SK-N-SH (cell line): ENCODE data around the gene C5orf22. TPM values are rescaled to one million over a fixed set of nuclear protein-coding genes. Genes with fewer than 3 reads are reported as not detected.

Experiments
- CTCF ChIA-PET: fragments of 300-600, 350-600 bp; formaldehyde crosslinking; extraction: SDS; loops from one replicate; lab custom pipeline; 2021; lab: Yijun Ruan, JAX
- POLR2A ChIA-PET: fragments of 350-600 bp; sonication (Branson Sonifier 250); formaldehyde crosslinking; extraction: SDS; loops from one replicate; lab custom pipeline; 2020; ENCODE audit warnings: antibody characterized with exemption, inconsistent platforms; lab: Yijun Ruan, JAX
- DNase-seq: peaks from one replicate; pipeline ENCODE4 v3.0.0; 2012
- H2AFZ ChIP-seq: fragments of 200-600 bp; sonication (generic); 2 replicates; pipeline ENCODE4 v1.8.1; 2016; ENCODE audit warnings: antibody characterized with exemption, mild to moderate bottlenecking, low read depth
- H3F3A ChIP-seq: fragments of 200-600 bp; sonication (generic); replicated peaks from 2 replicates; pipeline ENCODE3; 2016; ENCODE audit warnings: antibody characterized with exemption, mild to moderate bottlenecking; ENCODE audit not compliant: insufficient read depth
- H3K27ac ChIP-seq, 2 experiments: fragments of 200-500 bp in 1 of 2; fragments of 200-600 bp in 1 of 2; sonication (Bioruptor generic) in 1 of 2; sonication (generic), shearing (Covaris generic) in 1 of 2; 2 replicates each; pipeline versions ENCODE4 v1.5.1 to v1.6.1; 2014 to 2016; ENCODE audit warnings: low read depth in 2 of 2, inconsistent platforms in 1 of 2, low read length in 1 of 2, mild to moderate bottlenecking in 1 of 2, mixed read lengths in 1 of 2
- H3K27me3 ChIP-seq: fragments of 200-600 bp; sonication (generic), shearing (Covaris generic); 2 replicates; pipeline ENCODE4 v1.6.1; 2016; ENCODE audit warnings: mixed run types; ENCODE audit not compliant: insufficient read depth
- H3K36me3 ChIP-seq, 2 experiments: fragments of 200-500 bp in 1 of 2; fragments of 200-600 bp in 1 of 2; sonication (Bioruptor generic) in 1 of 2; sonication (generic) in 1 of 2; replicated peaks in 1 of 2; 2 replicates each; pipeline versions ENCODE3 to v1.5.1; 2014 to 2016; ENCODE audit warnings: low read length in 1 of 2, mild to moderate bottlenecking in 1 of 2; ENCODE audit not compliant: insufficient read depth in 2 of 2, control insufficient read depth in 1 of 2
- H3K4me1 ChIP-seq, 2 experiments: fragments of 200-500 bp in 1 of 2; fragments of 200-600 bp in 1 of 2; sonication (Bioruptor generic) in 1 of 2; sonication (generic), shearing (Covaris generic) in 1 of 2; 2 replicates each; pipeline versions ENCODE4 v1.5.1 to v1.6.1; 2014 to 2016; ENCODE audit warnings: low read depth in 1 of 2, low read length in 1 of 2, mixed run types in 1 of 2; ENCODE audit not compliant: insufficient read depth in 2 of 2, control insufficient read depth in 1 of 2
- H3K4me2 ChIP-seq: fragments of 200-600 bp; sonication (generic), shearing (Covaris generic); 2 replicates; pipeline ENCODE4 v1.6.1; 2017; ENCODE audit warnings: mixed run types
- H3K4me3 ChIP-seq, 2 experiments: fragments of 200-500 bp in 1 of 2; fragments of 200-600 bp in 1 of 2; sonication (Bioruptor generic) in 1 of 2; sonication (generic), shearing (Covaris generic) in 1 of 2; 2 replicates each; pipeline versions ENCODE4 v1.5.1 to v1.8.1; 2014 to 2016; ENCODE audit warnings: low read depth in 2 of 2, inconsistent platforms in 1 of 2, low read length in 1 of 2, mild to moderate bottlenecking in 1 of 2, mixed read lengths in 1 of 2, moderate library complexity in 1 of 2
- H3K79me2 ChIP-seq: fragments of 200-600 bp; sonication (generic); 2 replicates; pipeline ENCODE4 v1.8.1; 2017; ENCODE audit warnings: mild to moderate bottlenecking; ENCODE audit not compliant: insufficient read depth
- H3K9ac ChIP-seq: fragments of 200-600 bp; sonication (generic); 2 replicates; pipeline ENCODE4 v1.6.1; 2017; ENCODE audit warnings: mixed run types
- H3K9me2 ChIP-seq: fragments of 200-600 bp; sonication (generic); 2 replicates; pipeline ENCODE4 v1.6.1; 2017; ENCODE audit warnings: mixed run types
- H3K9me3 ChIP-seq: fragments of 200-600 bp; sonication (generic); 2 replicates; pipeline ENCODE4 v1.6.1; 2017; ENCODE audit warnings: mixed run types, mild to moderate bottlenecking, moderate library complexity
- H4K20me1 ChIP-seq: fragments of 200-600 bp; sonication (generic); 2 replicates; pipeline ENCODE4 v1.6.1; 2017; ENCODE audit warnings: mild to moderate bottlenecking, mixed run types; ENCODE audit not compliant: insufficient read depth
- CHD2 ChIP-seq: fragments of 150-350 bp; IDR thresholded peaks from 2 replicates; pipeline ENCODE4 v1.6.1; 2018; ENCODE audit warnings: low read length; ENCODE audit not compliant: partially characterized antibody
- ELF1 ChIP-seq: IDR thresholded peaks from 2 replicates; pipeline ENCODE4 v1.4.0; 2012
- EZH2phosphoT487 ChIP-seq: fragments of 200-600 bp; sonication (generic); IDR thresholded peaks from 2 replicates; pipeline ENCODE4 v1.6.1; 2017; ENCODE audit warnings: low read depth, mixed run types, mild to moderate bottlenecking, antibody characterized with exemption, moderate library complexity, borderline replicate concordance
- FOSL2 ChIP-seq: IDR thresholded peaks from 2 replicates; pipeline ENCODE4 v1.4.0; 2012; ENCODE audit warnings: low read depth, mild to moderate bottlenecking, moderate library complexity, borderline replicate concordance
- FOXM1 ChIP-seq: IDR thresholded peaks from 2 replicates; pipeline ENCODE4 v1.4.0; 2012; ENCODE audit warnings: low read depth, mild to moderate bottlenecking
- GABPA ChIP-seq: IDR thresholded peaks from 2 replicates; pipeline ENCODE4 v1.4.0; 2012; ENCODE audit warnings: low read depth, mild to moderate bottlenecking
- GATA2 ChIP-seq: sonication (generic); formaldehyde crosslinking; IDR thresholded peaks from 2 replicates; pipeline ENCODE4 v1.5.0; 2020; ENCODE audit warnings: mild to moderate bottlenecking, missing genetic modification reagents
- MAX ChIP-seq: IDR thresholded peaks from 2 replicates; pipeline ENCODE4 v1.4.0; 2012; ENCODE audit warnings: low read depth
- MEF2A ChIP-seq: IDR thresholded peaks from 2 replicates; pipeline ENCODE4 v1.4.0; 2012; ENCODE audit warnings: low read depth, borderline replicate concordance
- MXI1 ChIP-seq: IDR thresholded peaks from 2 replicates; pipeline ENCODE4 v1.6.1; 2012; ENCODE audit warnings: mild to moderate bottlenecking, low read depth, low read length, improper control_type of control experiment
- POLR2AphosphoS5 ChIP-seq: IDR thresholded peaks from 2 replicates; pipeline ENCODE4 v1.6.1; 2012; ENCODE audit warnings: low read depth, low read length
- RCOR1 ChIP-seq: fragments of 150-350 bp; IDR thresholded peaks from 2 replicates; pipeline ENCODE4 v1.6.1; 2017; ENCODE audit warnings: antibody characterized with exemption, low read length
- TCF12 ChIP-seq: IDR thresholded peaks from 2 replicates; pipeline ENCODE4 v1.4.0; 2012
- USF2 ChIP-seq: fragments of 150-350 bp; IDR thresholded peaks from 2 replicates; pipeline ENCODE4 v1.6.1; 2017; ENCODE audit warnings: antibody characterized with exemption, low read length, low read depth, borderline replicate concordance
- YY1 ChIP-seq: IDR thresholded peaks from 2 replicates; pipeline ENCODE4 v1.4.0; 2012; ENCODE audit warnings: low read depth, mild to moderate bottlenecking
- ZBTB33 ChIP-seq: IDR thresholded peaks from 2 replicates; pipeline ENCODE4 v1.4.0; 2012; ENCODE audit warnings: low read depth, borderline replicate concordance
- WGBS: methylation state at CpG from one replicate; pipeline ENCODE4 v1.1.6; 2017; ENCODE audit warnings: low lambda C conversion rate; 5-methylcytosine and 5-hydroxymethylcytosine counted together
- polyA plus RNA-seq, 3 experiments: library from polyadenylated mRNA; depleted of rRNA; stranded (reverse); fragments of >200 nt; gene quantifications; 2 replicates each; pipeline ENCODE4 v1.2.3, GENCODE V29; 2012

Gene C5orf22
- polyA plus RNA-seq, 1 of the 3 experiments (the other 2 are of a cell fraction), result 13.6 TPM

DNA sequence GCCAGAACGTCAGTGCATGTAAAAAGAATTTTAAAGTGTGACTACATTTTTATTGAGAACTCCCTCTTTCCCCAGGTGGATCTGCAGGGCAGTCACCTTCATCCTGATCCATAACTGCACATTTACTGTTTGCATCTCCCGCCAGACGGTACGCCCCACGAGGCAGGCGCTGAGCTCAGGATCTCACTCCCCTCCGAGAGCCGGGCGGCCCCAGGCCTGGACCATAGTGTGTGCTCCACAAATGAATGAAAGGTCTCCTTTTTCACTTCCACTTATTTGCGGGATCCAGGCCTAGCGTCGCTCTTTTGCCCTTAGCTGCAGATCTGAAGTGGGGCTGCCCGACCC, 586 bp upstream of the C5orf22 start:
- peak; percentile 50 for DNase-seq
- Histone ChIP-seq H3K27ac (peak overlapping the region; percentile 62 to 74), H4K20me1 (no peaks in the 10 kb centered on the region), H3K4me2 (peak overlapping the region; percentile 82), H3K4me3 (peak overlapping the region; percentile 89 to 99), H3K9me2 (no peaks in the 10 kb centered on the region), H3K36me3 (peaks cover 50 to 53% of the 10 kb centered on the region in 2 experiments), H3K9me3 (no peaks in the 10 kb centered on the region), H3F3A (peaks cover 6% of the 10 kb centered on the region), H3K27me3 (no peaks in the 10 kb centered on the region), H3K9ac (peak overlapping the region; percentile 83), H2AFZ (peak overlapping the region; percentile 96), H3K79me2 (peaks cover 85% of the 10 kb centered on the region), H3K4me1 (peaks cover 0 to 15% of the 10 kb centered on the region in 2 experiments; a peak in 2 of 4 replicates)
- under 1% methylated on average over 13 of the region's 13 CpGs for WGBS
- CTCF ChIA-PET, result interaction anchor here (1.1 to 2.4 kb wide), 5 partner anchors 12 to 561 kb away, joined by 3 to 9 read pairs (median 5); no protein-coding TSS in a partner anchor
- TF ChIP-seq MEF2A (no peak), MXI1 (peak; percentile 70)
- POLR2A ChIA-PET, result interaction anchor here (0.9 to 1.0 kb wide), 2 partner anchors 10 to 914 kb away, joined by 3 read pairs; partner anchors contain the start of gene ZFR

- no peak overlapping the region for H2AFZ ChIP-seq
- H3K36me3 ChIP-seq, result peaks cover 50 to 55% of the 10 kb centered on the region in 2 experiments
- 88% methylated on average over 1 of the region's 1 CpG for WGBS
- H4K20me1 ChIP-seq, result no peaks in the 10 kb centered on the region
- TF ChIP-seq POLR2AphosphoS5, result no peak
- TF ChIP-seq CHD2, result no peak
- TF ChIP-seq RCOR1, result no peak
- TF ChIP-seq MXI1, result no peak
- TF ChIP-seq FOSL2, result no peak
- no peak for TF ChIP-seq YY1
- TF ChIP-seq FOXM1, result no peak
- no peak for TF ChIP-seq MAX
- no peak for TF ChIP-seq ELF1
- no peak for TF ChIP-seq GATA2 (CRISPR knock-in tag)
- no peak for TF ChIP-seq USF2
- TF ChIP-seq TCF12, result no peak
- TF ChIP-seq EZH2phosphoT487, result no peak
- TF ChIP-seq ZBTB33, result no peak
- TF ChIP-seq GABPA, result no peak
- H3K9me3 ChIP-seq, result no peaks in the 10 kb centered on the region
- no peak overlapping the region for H3K27ac ChIP-seq
- H3K4me3 ChIP-seq, result no peak overlapping the region
- H3K4me2 ChIP-seq, result no peak overlapping the region
- DNase-seq, result no peak
- H3K27me3 ChIP-seq, result no peaks in the 10 kb centered on the region
- CTCF ChIA-PET, result interaction anchor here (0.8 kb wide), 1 partner anchor 29 kb away, joined by 3 read pairs; no protein-coding TSS in a partner anchor
- H3K9ac ChIP-seq, result no peak overlapping the region
- peaks cover 6 to 15% of the 10 kb centered on the region in 2 experiments; a peak in 3 of 4 replicates for H3K4me1 ChIP-seq
- H3F3A ChIP-seq, result peaks cover 6% of the 10 kb centered on the region
- POLR2A ChIA-PET, result no interaction called here
- H3K79me2 ChIP-seq, result peaks cover 79% of the 10 kb centered on the region
- H3K9me2 ChIP-seq, result no peaks in the 10 kb centered on the region
Measured at GRCh38 chr5:31534527-31535046, 2.5 kb downstream of the C5orf22 start.
